ENCODE measurements around the gene ADAMTS9. TPM values are rescaled to one million over a fixed set of nuclear protein-coding genes. Genes with fewer than 3 reads are reported as not detected.

The ADAMTS9 gene
- total RNA-seq, 3 donors from 2014 or later (not counting 1 experiment from before 2014, with no cell fraction given): not detected

DNA sequence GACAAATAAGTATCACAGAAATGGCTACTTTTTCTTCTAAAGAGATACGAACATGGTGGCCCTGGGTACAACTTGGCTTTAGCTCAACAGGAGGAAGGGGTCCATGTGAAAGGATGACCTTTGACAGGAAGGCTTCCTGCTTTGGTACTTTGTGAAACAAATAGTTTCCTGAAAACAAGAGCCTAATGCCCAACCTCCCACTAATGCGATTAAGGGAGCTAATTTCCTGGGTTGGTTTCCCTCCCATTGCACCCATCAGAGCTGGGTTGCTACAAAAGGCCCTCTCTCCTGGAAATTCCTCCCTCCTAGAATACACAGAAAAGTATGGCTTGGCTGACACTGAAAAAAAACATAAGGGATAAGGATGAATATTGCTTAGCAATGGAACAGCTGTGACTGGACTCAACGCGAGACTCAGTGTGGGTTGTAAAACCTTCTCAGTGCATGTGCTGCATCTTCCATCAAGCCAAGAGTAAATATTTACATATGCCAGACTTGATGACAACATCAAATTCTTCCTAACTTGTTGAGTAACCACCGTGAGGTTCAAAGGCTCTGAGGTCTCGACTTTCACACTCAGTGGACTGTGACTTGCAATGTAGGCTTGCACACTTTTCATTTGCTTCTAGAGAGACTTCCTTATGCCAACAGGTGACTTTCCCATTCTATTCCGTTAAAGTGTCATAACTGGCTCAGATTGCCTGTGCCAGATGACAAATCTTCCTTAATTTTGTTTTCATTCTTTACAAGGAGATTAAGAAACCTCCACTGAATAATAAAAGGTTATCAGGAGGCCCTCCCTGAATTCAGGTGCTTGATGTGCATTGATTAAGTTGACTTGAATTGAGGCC, 60.1 kb downstream of the ADAMTS9 start:
- TF ChIP-seq, protein P1, sequence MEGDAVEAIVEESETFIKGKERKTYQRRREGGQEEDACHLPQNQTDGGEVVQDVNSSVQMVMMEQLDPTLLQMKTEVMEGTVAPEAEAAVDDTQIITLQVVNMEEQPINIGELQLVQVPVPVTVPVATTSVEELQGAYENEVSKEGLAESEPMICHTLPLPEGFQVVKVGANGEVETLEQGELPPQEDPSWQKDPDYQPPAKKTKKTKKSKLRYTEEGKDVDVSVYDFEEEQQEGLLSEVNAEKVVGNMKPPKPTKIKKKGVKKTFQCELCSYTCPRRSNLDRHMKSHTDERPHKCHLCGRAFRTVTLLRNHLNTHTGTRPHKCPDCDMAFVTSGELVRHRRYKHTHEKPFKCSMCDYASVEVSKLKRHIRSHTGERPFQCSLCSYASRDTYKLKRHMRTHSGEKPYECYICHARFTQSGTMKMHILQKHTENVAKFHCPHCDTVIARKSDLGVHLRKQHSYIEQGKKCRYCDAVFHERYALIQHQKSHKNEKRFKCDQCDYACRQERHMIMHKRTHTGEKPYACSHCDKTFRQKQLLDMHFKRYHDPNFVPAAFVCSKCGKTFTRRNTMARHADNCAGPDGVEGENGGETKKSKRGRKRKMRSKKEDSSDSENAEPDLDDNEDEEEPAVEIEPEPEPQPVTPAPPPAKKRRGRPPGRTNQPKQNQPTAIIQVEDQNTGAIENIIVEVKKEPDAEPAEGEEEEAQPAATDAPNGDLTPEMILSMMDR (IDR thresholded peaks at IDR 0.05): no peak
- Mint-ChIP-seq H3K4me3 (no peak overlapping the region), H3K27me3 (ENCODE audit: low read depth in 2 of 2) (no peaks in the 10 kb centered on the region), H3K9me3 (peaks cover 12 to 16% of the 10 kb centered on the region in 2 donors), H3K27ac (no peak overlapping the region), H3K4me1 (no peaks in the 10 kb centered on the region), H3K36me3 (no peaks in the 10 kb centered on the region)
- Histone ChIP-seq H3K4me3 (ENCODE audit: low read length) (no peak overlapping the region), H3K27ac (ENCODE audit: low read length) (no peak overlapping the region), H3K36me3 (ENCODE audit: control insufficient read depth, insufficient read depth, low read length) (no peaks in the 10 kb centered on the region), H3K9me3 (ENCODE audit: control insufficient read depth, insufficient read depth, low read length) (no peaks in the 10 kb centered on the region), H3K27me3 (ENCODE audit: control insufficient read depth, insufficient read depth, low read length) (no peaks in the 10 kb centered on the region), H3K4me1 (ENCODE audit: control insufficient read depth, insufficient read depth, low read length) (no peaks in the 10 kb centered on the region)
- intact Hi-C loops (cut with micrococcal nuclease): no loop called here
- no peak for ATAC-seq
- WGBS (ENCODE audit: insufficient coverage): 86% methylated on average over 7 of the region's 7 CpGs
- DNase-seq: no peak

DNA sequence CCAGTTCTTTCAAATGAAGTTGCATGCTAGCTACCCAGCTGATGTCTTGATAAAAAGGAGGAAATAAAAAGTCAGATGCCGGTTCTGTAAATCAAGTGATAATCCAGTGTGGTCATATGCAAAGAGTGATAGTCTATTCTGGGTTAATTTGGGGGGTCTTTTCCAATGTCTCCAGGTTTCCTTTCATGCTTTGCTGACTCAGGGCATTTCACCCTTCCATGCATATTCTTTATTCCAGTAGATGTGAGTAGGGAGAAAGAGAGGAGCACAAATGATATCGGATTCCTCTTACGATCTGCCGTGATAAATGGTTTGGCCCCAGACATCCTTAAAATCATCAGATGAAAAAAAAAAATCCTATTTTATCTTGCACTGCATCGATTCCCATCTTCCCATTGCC, 60.8 kb downstream of the ADAMTS9 start:
- no peaks in the 10 kb centered on the region for H3K36me3 ChIP-seq (ENCODE audit: control insufficient read depth, insufficient read depth, low read length)
- Mint-ChIP-seq H3K4me3 (no peak overlapping the region), H3K4me1 (no peaks in the 10 kb centered on the region), H3K36me3 (no peaks in the 10 kb centered on the region), H3K9me3 (peaks cover 12 to 16% of the 10 kb centered on the region in 2 donors), H3K27ac (no peak overlapping the region), H3K27me3 (ENCODE audit: low read depth in 2 of 2) (no peaks in the 10 kb centered on the region)
- DNase-seq (no peak), ATAC-seq (no peak)
- TF ChIP-seq, protein P1 (IDR thresholded peaks at IDR 0.05): no peak
- H3K4me1 ChIP-seq (ENCODE audit: control insufficient read depth, insufficient read depth, low read length): no peaks in the 10 kb centered on the region
- no peak overlapping the region for H3K27ac ChIP-seq (ENCODE audit: low read length)
- intact Hi-C loops (cut with micrococcal nuclease): no loop called here
- H3K4me3 ChIP-seq (ENCODE audit: low read length): no peak overlapping the region
- WGBS (ENCODE audit: insufficient coverage): 92% methylated on average over 4 of the region's 5 CpGs
- H3K9me3 ChIP-seq (ENCODE audit: control insufficient read depth, insufficient read depth, low read length): no peaks in the 10 kb centered on the region
- H3K27me3 ChIP-seq (ENCODE audit: control insufficient read depth, insufficient read depth, low read length): no peaks in the 10 kb centered on the region

DNA sequence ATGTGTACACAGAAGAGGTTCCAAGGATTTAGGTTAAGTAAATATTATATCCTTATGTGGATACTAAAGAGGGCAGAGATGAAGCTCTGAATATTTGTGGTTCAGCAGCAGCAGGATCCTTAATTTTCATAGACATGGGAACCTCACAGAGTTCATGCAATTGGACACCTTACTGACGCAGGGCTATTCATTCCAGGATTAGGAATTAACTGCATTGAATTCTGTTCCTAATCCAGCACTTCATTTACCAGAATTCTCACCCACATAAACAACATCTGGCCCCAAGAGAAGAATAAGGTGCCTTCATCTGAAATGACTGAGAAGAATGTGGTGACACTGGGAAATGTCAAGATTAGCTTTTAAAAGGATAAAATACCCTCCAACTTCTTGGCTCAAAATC, 62.4 kb downstream of the ADAMTS9 start:
- Histone ChIP-seq H3K36me3 (ENCODE audit: control insufficient read depth, insufficient read depth, low read length) (no peaks in the 10 kb centered on the region), H3K9me3 (ENCODE audit: control insufficient read depth, insufficient read depth, low read length) (no peaks in the 10 kb centered on the region), H3K27ac (ENCODE audit: low read length) (no peak overlapping the region), H3K27me3 (ENCODE audit: control insufficient read depth, insufficient read depth, low read length) (no peaks in the 10 kb centered on the region), H3K4me1 (ENCODE audit: control insufficient read depth, insufficient read depth, low read length) (no peaks in the 10 kb centered on the region), H3K4me3 (ENCODE audit: low read length) (no peak overlapping the region)
- 78% methylated on average over 1 of the region's 1 CpG for WGBS (ENCODE audit: insufficient coverage)
- ATAC-seq: no peak
- TF ChIP-seq, protein P1 (IDR thresholded peaks at IDR 0.05): no peak
- peaks cover 12 to 18% of the 10 kb centered on the region in 2 donors for H3K9me3 Mint-ChIP-seq
- intact Hi-C loops (cut with micrococcal nuclease): no loop called here
- H3K4me1 Mint-ChIP-seq: no peaks in the 10 kb centered on the region
- no peak overlapping the region for H3K27ac Mint-ChIP-seq
- no peaks in the 10 kb centered on the region for H3K36me3 Mint-ChIP-seq
- no peaks in the 10 kb centered on the region for H3K27me3 Mint-ChIP-seq (ENCODE audit: low read depth in 2 of 2)
- H3K4me3 Mint-ChIP-seq: no peak overlapping the region
- no peak for DNase-seq
